Neural cell (in vitro differentiated cells): ENCODE measurements around the gene DNAJB12. TPM values are rescaled to one million over a fixed set of nuclear protein-coding genes. Genes with fewer than 3 reads are reported as not detected.

Experiments
- H2AFZ ChIP-seq: fragments of 200-600, 300-800 bp; sonication (generic), shearing (Covaris generic); 2 replicates; pipeline ENCODE4 v1.6.0; 2014; ENCODE audit warnings: low read depth, mild to moderate bottlenecking, antibody characterized with exemption, low read length, moderate library complexity
- H3F3A ChIP-seq: fragments of 200-600 bp; shearing (Covaris generic); 2 replicates; pipeline ENCODE4 v1.6.1; 2016; ENCODE audit warnings: mild to moderate bottlenecking, moderate library complexity, mixed read lengths, antibody characterized with exemption, low read length; ENCODE audit not compliant: insufficient read depth, poor library complexity, severe bottlenecking
- H3K27ac ChIP-seq: fragments of 200-600, 300-800 bp; sonication (generic), shearing (Covaris generic); 2 replicates; pipeline ENCODE4 v1.5.1; 2014; ENCODE audit warnings: mild to moderate bottlenecking, low read length, moderate library complexity
- H3K27me3 ChIP-seq: fragments of 300-800, 200-600 bp; sonication (generic), shearing (Covaris generic); 2 replicates; pipeline ENCODE4 v1.6.0; 2014; ENCODE audit warnings: mild to moderate bottlenecking, low read depth, low read length, moderate library complexity; ENCODE audit not compliant: insufficient read depth
- H3K36me3 ChIP-seq: fragments of 300-800, 200-600 bp; sonication (generic), shearing (Covaris generic); 2 replicates; pipeline ENCODE4 v1.5.1; 2014; ENCODE audit warnings: mild to moderate bottlenecking, antibody characterized with exemption, low read length, moderate library complexity; ENCODE audit not compliant: insufficient read depth
- H3K4me2 ChIP-seq: fragments of 300-800, 200-600 bp; sonication (generic), shearing (Covaris generic); 2 replicates; pipeline ENCODE4 v1.6.0; 2014; ENCODE audit warnings: mild to moderate bottlenecking, low read length
- H3K4me3 ChIP-seq: fragments of 300-800, 200-600 bp; sonication (generic), shearing (Covaris generic); 2 replicates; pipeline ENCODE4 v1.5.1; 2014; ENCODE audit warnings: mild to moderate bottlenecking, low read length, moderate library complexity
- H3K79me2 ChIP-seq: fragments of 200-600 bp; shearing (Covaris generic); replicated peaks from 2 replicates; pipeline ENCODE4 v1.6.0; 2014; ENCODE audit warnings: mild to moderate bottlenecking, low read length, moderate library complexity; ENCODE audit not compliant: insufficient read depth
- H3K9ac ChIP-seq: fragments of 300-800, 200-600 bp; sonication (generic), shearing (Covaris generic); 2 replicates; pipeline ENCODE4 v1.6.1; 2016; ENCODE audit warnings: mild to moderate bottlenecking, low read length, mixed read lengths
- H3K9me2 ChIP-seq: fragments of 200-600 bp; shearing (Covaris generic); 2 replicates; pipeline ENCODE4 v1.6.1; 2016; ENCODE audit warnings: mild to moderate bottlenecking, low read length, mixed read lengths; ENCODE audit not compliant: insufficient read depth
- H3K9me3 ChIP-seq: fragments of 200-600, 300-800 bp; sonication (generic), shearing (Covaris generic); 2 replicates; pipeline ENCODE4 v1.6.1; 2016; ENCODE audit warnings: mild to moderate bottlenecking, mixed run types, low read length, moderate library complexity, mixed read lengths
- H4K20me1 ChIP-seq: fragments of 200-600 bp; shearing (Covaris generic); 2 replicates; pipeline ENCODE4 v1.6.1; 2016; ENCODE audit warnings: mild to moderate bottlenecking, mixed run types; ENCODE audit not compliant: insufficient read depth
- EP300 ChIP-seq: fragments of 450-650 bp; conservative IDR thresholded peaks from 2 replicates; pipeline ENCODE4 v1.6.1; 2014; ENCODE audit warnings: antibody characterized with exemption, mild to moderate bottlenecking, moderate library complexity; ENCODE audit not compliant: poor library complexity, severe bottlenecking
- EZH2 ChIP-seq: fragments of 200-600, 300-800 bp; shearing (Covaris generic), sonication (generic); IDR thresholded peaks from 2 replicates; pipeline ENCODE4 v1.6.1; 2014; ENCODE audit warnings: antibody characterized with exemption, low read length, borderline replicate concordance, mild to moderate bottlenecking; ENCODE audit not compliant: insufficient read depth, poor library complexity, severe bottlenecking
- MXI1 ChIP-seq: fragments of 450-650 bp; conservative IDR thresholded peaks from 2 replicates; pipeline ENCODE4 v1.6.1; 2014; ENCODE audit warnings: antibody characterized with exemption, mild to moderate bottlenecking; ENCODE audit not compliant: poor library complexity, severe bottlenecking
- POLR2AphosphoS5 ChIP-seq: IDR thresholded peaks from 2 replicates; pipeline ENCODE4 v1.6.1; 2012
- RAD21 ChIP-seq: fragments of 450-650 bp; conservative IDR thresholded peaks from 2 replicates; pipeline ENCODE4 v1.6.1; 2014; ENCODE audit warnings: antibody characterized with exemption, mild to moderate bottlenecking, moderate library complexity
- SMC3 ChIP-seq: fragments of 450-650 bp; conservative IDR thresholded peaks from 2 replicates; pipeline ENCODE4 v1.6.1; 2014; ENCODE audit warnings: antibody characterized with exemption, mild to moderate bottlenecking, moderate library complexity; ENCODE audit not compliant: poor library complexity
- TAF1 ChIP-seq: IDR thresholded peaks from 2 replicates; pipeline ENCODE4 v1.6.1; 2012; ENCODE audit warnings: low read depth
- polyA plus RNA-seq: library from polyadenylated mRNA; depleted of rRNA; stranded (reverse); fragments of >200 nt; gene quantifications from 2 replicates; pipeline ENCODE4 v1.2.3, GENCODE V29; 2014
- small RNA-seq, 3 experiments: library from RNA; depleted of rRNA; stranded (forward); fragments of <200 nt; gene quantifications; one replicate each; pipeline ENCODE3, GENCODE V24; 2012
- TF ChIP-seq, protein P1 (sequence below): fragments of 450-650 bp; IDR thresholded peaks from 2 replicates; pipeline ENCODE4 v1.5.1; 2014; ENCODE audit warnings: antibody characterized with exemption, mild to moderate bottlenecking, moderate library complexity; ENCODE audit not compliant: poor library complexity, severe bottlenecking
- TF ChIP-seq, protein P2 (sequence below): IDR thresholded peaks from 2 replicates; pipeline ENCODE4 v1.6.1; 2012; ENCODE audit warnings: borderline replicate concordance

DNAJB12 gene
- polyA plus RNA-seq, 1 donor from 2014 or later = 24.5 TPM

GRCh38 chr10:72283131-72283530 lies 71.6 kb downstream of the DNAJB12 start:
- H3K9me3 ChIP-seq = no peaks in the 10 kb centered on the region
- no peaks in the 10 kb centered on the region for H3K79me2 ChIP-seq

More at GRCh38 chr10:72283131-72283530, 71.6 kb downstream of the DNAJB12 start:
- Histone ChIP-seq H3F3A (no peaks in the 10 kb centered on the region), H2AFZ (no peak overlapping the region), H3K4me2 (no peak overlapping the region), H3K9me2 (no peaks in the 10 kb centered on the region), H3K4me3 (no peak overlapping the region), H4K20me1 (no peaks in the 10 kb centered on the region), H3K9ac (no peak overlapping the region), H3K27ac (no peak overlapping the region), H3K27me3 (no peaks in the 10 kb centered on the region), H3K36me3 (no peaks in the 10 kb centered on the region)
- TF ChIP-seq RAD21 (no peak), SMC3 (no peak), EP300 (no peak), POLR2AphosphoS5 (no peak), TAF1 (no peak), MXI1 (no peak), EZH2 (no peak)
- TF ChIP-seq, protein P1, sequence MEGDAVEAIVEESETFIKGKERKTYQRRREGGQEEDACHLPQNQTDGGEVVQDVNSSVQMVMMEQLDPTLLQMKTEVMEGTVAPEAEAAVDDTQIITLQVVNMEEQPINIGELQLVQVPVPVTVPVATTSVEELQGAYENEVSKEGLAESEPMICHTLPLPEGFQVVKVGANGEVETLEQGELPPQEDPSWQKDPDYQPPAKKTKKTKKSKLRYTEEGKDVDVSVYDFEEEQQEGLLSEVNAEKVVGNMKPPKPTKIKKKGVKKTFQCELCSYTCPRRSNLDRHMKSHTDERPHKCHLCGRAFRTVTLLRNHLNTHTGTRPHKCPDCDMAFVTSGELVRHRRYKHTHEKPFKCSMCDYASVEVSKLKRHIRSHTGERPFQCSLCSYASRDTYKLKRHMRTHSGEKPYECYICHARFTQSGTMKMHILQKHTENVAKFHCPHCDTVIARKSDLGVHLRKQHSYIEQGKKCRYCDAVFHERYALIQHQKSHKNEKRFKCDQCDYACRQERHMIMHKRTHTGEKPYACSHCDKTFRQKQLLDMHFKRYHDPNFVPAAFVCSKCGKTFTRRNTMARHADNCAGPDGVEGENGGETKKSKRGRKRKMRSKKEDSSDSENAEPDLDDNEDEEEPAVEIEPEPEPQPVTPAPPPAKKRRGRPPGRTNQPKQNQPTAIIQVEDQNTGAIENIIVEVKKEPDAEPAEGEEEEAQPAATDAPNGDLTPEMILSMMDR = no peak
- TF ChIP-seq, protein P2, sequence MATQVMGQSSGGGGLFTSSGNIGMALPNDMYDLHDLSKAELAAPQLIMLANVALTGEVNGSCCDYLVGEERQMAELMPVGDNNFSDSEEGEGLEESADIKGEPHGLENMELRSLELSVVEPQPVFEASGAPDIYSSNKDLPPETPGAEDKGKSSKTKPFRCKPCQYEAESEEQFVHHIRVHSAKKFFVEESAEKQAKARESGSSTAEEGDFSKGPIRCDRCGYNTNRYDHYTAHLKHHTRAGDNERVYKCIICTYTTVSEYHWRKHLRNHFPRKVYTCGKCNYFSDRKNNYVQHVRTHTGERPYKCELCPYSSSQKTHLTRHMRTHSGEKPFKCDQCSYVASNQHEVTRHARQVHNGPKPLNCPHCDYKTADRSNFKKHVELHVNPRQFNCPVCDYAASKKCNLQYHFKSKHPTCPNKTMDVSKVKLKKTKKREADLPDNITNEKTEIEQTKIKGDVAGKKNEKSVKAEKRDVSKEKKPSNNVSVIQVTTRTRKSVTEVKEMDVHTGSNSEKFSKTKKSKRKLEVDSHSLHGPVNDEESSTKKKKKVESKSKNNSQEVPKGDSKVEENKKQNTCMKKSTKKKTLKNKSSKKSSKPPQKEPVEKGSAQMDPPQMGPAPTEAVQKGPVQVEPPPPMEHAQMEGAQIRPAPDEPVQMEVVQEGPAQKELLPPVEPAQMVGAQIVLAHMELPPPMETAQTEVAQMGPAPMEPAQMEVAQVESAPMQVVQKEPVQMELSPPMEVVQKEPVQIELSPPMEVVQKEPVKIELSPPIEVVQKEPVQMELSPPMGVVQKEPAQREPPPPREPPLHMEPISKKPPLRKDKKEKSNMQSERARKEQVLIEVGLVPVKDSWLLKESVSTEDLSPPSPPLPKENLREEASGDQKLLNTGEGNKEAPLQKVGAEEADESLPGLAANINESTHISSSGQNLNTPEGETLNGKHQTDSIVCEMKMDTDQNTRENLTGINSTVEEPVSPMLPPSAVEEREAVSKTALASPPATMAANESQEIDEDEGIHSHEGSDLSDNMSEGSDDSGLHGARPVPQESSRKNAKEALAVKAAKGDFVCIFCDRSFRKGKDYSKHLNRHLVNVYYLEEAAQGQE = no peak

Small RNA genes lying within 50 kb of the gene (small RNA-seq; reads per million reads assigned to genes)
- gene RNU6-805P = 0 reads per million in 3 experiments

Other genes with a start within 250 kb of the DNAJB12 start
- 209 and 212 TPM in 2 replicates for gene ANAPC16, start 138.9 kb downstream of the DNAJB12 start, polyA plus RNA-seq
- 39.6 and 41.1 TPM in 2 replicates for gene ASCC1, start 138.6 kb downstream of the DNAJB12 start, polyA plus RNA-seq
- gene DDIT4, start 81.0 kb downstream of the DNAJB12 start, polyA plus RNA-seq = 29.7 and 29.9 TPM in 2 replicates